GM18517 (cell line): ENCODE results near the gene DCAF5.

Experiments
- ATAC-seq: cut with Tn5 transposase; IDR thresholded peaks from one replicate; pipeline ENCODE4 v1.9.1; 2021; ENCODE audit warnings: mild to moderate bottlenecking, moderate library complexity; ENCODE audit not compliant: unreplicated experiment

The DCAF5 gene

DNA sequence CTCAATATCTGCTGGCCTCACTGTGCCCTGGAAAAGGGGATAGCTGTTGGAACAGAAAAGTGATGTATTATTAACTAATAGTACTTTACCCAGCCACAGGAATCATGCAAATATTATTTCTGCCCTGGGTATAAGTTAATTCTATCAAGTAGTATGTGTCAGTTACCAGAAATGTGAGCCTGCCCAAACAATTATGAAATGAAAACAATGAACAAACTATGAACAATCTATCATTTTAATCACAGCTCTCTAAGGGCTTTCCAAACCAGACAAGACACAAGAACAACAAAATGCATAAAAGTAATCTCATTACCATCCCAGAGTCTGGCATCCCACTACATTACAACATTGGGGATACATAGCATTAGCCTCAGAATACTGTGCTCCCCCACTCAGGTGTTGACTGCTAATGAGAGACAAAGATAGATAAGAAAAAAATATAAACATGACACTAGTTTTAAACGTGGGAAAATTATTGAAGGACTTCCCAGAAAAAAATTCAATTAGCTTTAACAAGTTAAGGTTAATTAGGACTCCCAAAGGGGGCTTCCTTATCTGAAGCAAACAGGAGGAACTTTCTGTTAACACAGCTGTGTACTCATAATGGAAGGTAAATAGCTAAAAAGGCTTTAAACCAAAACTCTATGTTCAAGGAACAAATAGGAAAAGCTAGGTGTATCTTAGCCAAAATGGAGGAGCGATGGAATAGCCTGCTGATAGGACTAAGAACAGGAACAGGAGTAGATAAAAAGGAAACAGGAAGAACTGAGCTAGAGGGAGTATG, 3.3 kb downstream of the DCAF5 start:
- ATAC-seq = no peak

DNA sequence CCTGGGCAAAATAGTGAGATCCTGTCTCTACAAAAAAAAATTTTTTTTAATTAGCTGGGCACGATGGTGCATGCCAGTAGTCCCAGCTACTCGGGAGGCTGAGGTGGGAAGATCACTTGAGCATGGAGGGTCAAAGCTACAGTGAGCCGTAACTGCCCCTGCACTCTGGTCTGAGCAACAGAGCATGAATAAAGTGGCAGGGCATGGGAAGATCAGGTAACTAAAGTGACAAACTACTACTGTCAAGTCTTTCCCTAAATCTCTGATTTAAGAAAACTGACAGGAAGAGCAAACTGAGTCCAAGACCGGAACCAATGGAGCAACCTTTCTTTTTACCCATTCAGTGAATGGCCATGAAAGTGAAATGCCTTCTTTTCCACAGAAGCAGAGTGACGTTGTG, 10.8 kb downstream of the DCAF5 start:
- no peak for ATAC-seq

DNA sequence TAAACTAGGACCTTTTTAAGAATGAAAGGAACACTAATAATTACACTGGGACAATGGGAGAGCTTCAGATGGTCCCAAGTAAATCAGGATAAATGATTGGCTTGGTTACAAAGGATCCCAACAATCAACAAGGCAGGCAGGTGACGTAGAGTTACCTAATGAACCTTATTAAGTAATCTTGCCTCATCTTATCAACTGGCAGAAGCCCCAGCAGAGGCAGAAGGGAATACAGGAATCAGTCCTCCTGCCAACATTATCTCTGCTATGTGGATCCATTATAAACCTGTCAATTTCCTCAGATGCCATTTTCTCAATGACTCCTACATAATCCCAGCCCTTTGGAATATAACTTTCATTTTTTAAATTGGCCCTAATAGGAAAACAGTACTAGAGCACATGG, 11.4 kb downstream of the DCAF5 start:
- ATAC-seq = no peak

DNA sequence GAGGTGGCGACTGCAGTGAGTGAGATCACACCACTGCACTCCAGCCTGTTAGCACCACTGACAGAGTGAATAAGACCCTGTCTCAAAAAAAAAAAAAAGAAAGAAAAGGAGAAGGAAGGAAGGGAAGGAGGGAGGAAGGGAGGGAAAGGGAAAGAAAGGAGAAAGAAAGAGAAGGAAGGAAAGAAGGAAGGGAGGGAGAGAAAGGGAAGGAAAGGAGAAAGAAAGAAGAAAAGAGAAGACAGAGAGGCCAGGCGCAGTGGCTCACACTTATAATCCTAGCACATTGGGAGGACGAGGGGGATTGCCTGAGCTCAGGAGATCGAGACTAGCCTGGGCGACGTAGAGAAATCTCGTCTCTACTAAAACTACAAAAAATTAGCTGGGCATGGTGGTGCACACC, 13.2 kb downstream of the DCAF5 start:
- ATAC-seq = no peak

DNA sequence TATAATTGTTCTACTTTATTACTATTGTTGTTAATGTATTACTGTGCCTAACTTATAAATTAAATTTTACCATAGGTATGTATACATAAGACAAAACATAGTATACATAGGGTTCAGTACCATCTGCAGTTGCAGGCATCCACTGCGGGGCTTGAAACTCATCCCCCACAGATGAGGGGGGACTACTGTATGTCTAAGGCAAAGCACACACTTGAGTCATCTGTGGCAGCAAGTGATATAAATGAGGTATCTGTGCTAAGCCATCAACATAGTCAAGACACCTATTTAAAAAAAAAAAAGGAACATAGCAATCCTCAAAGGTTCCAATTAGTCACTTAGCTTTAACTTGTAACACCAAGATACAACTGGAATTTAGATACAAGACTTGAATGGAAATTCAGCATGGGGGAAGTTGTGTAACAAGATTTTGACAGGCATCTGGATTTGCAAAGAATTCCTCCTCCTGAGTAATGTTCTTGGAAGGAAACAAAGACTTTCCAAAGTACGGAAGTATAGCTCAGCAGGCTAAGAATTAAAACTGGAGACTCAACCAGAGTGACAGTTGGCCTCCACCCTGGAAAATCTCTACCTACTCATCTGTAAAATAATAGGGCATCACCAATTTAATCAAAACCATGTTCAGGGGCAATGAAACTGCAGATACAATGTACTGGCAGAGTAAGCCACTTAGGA, 14.9 kb downstream of the DCAF5 start:
- no peak for ATAC-seq

DNA sequence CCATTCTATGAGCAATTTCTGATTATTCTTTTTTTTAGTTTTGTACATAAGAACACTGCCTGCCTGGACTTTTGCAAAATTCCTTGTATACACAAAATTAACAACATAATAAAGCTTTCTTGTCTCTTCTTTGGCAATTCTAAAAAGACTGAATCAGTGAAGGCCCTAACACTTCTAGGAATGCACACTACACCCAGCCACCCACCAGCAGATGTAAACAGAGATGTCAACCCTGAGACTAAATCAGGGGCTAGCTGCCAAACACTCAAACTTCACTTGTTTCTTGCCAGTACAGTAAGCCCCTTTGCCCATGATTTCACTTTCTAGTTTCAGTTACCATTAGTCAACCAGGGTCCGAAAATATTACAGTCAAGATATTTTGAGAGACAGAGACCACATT, 15.5 kb downstream of the DCAF5 start:
- no peak for ATAC-seq

DNA sequence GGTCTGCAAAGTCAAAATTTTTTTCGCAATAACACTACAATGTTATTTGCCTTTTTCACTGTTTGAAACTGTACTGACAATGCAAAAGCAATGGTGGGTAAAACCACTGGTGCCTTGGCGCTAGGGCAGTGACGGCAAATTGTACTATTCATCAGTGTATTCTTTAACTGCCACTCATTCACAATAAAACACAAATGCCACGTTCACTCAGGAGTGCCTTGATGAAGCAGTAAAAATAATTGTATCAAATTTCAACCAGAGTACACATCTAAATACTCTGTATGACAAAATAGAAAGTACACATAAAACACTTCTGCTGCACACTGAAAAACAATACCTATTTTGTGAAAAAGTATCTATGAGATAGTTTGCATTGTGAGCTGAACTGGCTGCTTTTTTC, 17.8 kb downstream of the DCAF5 start:
- ATAC-seq = no peak

DNA sequence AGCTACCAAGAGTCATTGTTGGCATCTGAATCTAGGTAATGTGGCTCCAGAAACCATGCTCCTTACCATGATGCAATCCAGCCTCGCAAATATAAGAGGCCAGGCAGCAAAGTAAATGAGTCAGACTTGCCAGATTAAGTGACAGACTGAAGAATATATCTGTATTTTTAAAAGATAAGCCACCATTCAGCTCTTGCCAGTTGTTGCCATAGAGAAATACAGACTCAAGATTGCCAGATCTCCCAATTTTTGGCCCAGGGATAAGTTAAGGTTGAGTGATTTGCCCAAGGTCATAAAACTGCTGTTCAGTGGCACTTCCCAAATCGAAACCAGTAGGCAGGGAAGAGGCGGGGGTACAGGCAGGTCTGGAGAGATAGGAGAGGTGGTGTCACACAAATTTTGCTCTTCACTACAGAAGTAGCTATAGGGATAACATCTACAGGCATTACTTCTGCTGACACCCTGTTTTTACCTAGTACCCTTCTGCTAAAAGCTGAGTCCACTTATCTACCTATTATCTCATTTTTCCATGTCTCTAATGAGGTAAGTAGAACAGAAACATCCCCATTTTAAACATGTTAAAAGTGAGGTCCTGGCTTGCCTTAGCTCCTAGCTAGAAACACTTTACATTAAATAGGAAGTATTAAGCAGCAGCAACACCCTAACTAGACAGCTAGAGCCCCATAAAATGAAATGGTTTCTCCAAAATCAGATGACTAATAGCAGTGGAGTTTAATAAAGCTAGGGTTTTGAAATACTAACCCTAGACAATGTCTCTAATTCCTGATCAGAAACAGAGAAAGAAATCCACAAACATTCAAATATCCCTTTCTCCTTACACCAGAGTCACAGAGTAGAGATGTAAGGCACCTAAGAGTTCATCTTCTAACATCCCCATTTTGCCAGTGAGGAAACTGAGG, 19.5 kb downstream of the DCAF5 start:
- no peak for ATAC-seq

DNA sequence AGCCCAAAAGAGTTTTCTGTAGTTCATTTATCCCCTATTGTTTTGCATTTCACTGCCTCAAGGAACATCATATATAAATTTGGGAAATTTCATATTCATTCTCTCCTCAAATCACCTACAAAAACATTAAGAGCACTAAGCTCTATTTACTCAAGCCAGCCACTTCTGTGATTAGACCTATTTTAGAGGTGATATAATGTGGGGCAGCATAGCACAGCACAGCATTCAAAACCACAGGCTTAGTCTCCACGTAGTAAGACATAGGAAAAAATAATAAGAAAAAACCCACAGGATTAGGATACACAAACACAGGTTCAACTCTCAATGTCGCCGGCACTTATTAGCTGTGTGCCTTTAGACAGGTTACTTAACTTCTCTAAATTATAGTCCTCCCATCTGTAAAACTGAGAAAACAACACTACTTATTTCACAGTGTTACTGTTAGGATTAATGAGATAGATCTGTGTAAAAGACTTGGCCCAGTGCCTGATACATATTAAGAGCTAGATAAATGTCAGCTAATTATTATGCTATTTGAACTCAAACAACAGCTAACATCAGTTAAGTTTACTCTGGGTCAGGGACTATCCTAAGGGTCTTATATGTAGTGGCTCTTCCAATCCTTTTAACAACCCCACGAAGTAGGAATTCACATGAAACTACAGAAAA, 20.3 kb downstream of the DCAF5 start:
- no peak for ATAC-seq

DNA sequence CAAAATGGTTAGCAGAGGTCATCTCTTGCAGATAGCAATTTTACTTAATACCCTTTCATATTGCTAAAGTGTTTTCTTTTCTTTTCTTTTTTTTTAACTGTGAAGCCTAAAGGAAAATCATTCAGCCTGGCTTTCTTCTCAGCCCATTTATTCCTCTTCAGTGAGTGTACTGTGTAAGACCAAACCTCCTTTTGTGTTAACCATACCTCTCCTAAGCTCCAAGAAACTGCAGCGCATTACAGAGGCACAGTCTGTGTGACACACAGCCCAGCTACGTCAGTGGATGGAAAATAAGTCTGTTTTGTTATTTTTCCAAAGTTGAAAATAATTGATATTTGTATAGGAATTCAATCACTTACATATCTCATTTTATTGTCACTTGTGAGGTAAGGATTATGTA, 21.7 kb downstream of the DCAF5 start:
- no peak for ATAC-seq

DNA sequence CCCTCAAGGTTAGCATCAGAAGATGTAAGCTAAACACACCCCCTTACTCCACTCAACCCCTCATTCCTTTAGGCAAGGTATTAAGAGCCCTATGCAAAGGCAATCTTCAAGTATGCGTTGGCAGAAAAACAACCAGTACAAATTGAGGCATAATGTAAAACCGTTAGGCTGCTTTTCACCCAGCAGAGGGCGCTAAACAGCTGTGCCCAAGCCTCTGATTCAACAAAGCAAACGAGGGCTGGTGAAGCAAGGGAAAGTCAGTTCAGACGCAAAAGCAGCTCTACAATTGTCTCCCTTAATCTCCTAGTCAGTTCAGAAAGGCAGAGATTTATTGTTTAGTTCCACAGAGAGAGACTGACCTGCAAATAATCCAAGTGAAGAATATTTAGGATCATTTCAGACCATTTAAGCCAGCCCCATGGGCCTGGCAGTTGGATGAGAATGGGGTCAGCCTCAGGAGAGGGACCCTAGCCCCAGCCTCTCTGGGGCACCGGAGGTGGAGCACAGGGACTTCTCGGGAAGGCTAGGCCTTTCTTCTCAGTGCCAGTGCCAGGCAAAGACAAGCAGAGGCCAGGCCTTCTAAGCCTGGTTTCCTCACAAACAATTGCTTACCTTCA, 23.5 kb downstream of the DCAF5 start:
- ATAC-seq = no peak

DNA sequence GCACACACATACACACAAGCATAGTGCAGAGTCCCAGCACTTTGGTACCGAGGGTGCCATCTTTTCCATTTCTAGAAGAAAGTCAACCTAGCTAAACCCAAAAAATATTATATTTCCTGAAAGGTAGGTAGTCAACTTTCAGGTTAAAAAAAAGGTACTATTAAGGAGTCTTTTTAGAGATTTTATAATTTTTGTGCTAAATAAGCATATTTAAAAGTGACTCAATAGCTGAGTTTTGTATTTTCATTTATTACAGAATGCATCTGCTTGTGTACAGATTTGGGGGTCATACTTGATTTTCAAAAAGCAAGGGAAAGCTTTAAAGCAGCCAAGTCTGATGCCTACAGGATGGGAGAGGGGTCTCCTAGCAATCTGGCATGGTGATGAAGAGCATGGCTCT, 34.6 kb downstream of the DCAF5 start:
- no peak for ATAC-seq

DNA sequence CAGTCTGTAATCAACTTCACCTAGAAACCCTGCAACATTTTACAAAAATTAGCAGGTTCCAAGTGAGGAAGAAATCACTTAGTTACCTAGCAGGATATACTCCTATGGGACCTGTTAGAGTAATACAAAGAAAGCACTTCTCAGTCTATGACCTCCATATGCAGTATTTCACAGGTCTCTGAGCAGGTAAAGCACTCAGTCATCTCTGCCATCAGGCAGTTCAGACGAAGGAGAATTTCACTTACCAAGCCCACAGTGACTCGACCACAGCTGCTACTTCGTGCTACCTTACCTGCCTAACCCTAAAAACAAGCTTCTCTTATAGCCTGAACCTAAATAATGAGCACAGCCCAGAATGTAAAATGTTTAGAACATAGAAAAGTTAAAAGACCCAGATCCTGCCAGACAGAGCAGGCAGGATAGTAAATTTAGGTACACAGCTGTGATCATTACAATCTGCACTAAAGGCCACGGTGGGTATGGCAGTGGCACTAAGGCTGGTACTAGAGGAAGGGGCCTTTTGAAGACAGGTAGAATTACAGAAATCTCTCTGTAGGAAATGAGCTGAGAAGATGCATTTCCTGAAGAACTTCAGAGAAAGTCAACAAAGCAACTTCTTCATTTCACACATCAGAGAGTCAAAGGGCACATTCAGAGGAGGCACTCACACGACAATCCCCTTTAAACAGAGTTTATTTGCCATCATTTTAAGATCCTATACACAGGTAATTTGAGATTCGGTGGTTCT, 35.7 kb downstream of the DCAF5 start:
- no peak for ATAC-seq

DNA sequence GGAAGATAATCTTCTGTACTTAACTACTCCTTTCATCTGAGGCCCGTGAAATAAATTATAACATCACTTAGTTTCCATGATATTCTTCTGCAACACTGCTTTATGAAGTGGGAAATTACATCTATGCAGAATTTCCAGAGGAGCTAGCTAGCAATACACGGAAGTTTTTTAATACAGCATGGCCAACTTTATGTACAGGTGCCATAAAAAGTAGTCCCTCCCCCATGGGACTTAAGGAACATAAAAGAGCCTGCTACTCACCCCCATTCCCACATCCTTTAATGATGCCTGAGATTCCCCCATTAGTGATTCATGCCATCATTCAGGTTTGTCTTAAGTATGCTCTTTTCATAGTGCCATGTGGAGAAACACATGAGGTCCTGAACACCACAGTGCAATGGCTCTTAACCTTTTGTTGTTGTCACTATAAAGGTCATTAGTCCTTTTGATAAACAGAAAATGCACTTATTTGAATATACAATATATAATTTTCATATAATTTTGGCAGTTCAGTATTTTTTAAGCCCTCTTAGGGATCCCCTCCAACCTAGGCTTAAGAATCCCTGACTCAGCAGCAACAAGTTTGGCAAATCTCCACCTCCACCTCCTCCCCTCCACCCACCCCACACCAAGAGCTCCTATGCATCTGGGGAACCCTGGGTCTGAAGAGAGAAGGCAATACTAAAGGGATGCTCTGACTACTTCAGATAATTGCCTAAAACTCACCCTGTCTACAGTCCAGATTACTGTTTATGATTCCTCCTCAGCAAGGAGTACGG, 37.3 kb downstream of the DCAF5 start:
- no peak for ATAC-seq

DNA sequence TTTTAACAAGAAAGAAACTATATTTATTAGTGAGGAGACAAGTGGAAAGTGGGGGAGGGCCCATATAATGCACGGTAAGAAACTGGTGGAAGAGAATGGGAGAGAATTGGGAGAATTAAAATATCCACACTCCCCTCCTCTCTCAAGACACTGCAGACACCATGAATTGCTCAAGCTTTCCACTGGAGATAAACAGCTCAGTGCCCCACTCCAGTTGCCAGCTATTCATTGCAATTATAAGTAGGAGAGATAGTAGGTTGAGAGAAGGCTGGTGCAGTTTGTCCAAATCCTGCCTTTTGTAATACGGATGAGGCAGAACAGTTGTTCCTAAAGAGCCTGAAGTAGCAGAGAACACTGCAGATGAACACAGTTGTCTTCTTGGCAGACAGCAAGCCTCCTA, 38.2 kb downstream of the DCAF5 start:
- ATAC-seq = no peak

DNA sequence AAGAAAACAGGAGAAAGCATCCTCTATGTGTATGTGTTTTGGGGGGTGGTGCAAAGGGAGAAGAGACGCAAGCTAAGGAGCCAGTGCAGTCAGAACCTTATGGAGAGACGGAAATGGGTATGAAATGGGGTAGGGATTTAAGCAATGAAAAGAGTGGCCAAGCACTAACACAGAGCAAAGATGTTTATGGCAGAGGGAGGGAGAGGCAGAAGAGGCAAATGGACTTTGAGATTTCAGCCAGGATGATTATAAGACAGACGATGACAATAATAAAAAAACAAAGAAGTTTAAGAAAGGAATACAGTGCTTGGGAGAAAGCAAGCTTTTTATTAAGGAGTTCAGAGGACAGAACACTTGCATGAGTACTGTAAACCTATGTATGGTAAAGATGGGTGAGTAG, 44.6 kb downstream of the DCAF5 start:
- ATAC-seq = no peak

DNA sequence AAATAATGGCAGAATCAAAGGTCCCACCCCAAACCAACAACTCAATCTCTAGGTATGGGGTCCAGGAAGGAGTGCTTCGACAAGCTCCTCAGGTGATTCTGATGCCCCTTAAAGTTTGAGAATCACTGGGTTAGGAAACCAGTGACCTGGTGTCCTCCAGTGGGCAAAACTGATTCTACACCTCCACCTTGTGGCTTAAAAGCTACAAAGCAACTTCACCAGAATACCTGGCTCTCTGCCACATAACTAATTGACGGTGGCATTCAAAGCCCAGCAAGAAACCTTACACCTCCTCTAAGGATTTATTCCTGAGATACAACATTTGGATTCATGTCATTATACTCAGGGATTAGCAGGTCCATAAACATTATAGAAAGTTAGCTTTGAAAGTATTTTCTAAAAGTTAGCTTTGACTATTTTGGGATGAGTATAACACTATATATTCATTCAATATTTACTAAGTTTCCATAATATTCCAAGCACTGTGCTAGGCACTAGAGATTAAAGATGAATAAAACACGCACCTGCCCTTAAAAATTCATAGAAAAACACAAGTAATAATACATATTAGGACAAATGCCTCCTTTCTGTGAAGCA, 45.4 kb downstream of the DCAF5 start:
- ATAC-seq = no peak

DNA sequence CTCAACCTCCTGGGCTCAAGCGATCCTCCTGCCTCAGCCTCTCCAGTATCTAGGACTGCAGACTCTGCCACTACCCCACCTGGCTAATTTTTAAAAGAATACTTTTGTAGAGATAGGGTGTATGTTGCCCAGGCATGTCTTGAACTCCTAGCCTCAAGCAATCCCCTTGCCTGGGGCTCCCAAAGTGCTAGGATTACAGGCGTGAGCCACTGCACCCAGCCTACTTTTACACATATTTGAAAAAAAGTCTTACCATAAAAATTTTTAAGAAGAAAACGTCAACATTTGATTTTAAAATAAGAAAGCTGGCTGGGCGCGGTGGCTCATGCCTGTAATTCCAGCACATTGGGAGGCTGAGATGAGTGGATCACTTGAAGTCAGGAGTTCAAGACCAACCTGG, 46.5 kb downstream of the DCAF5 start:
- no peak for ATAC-seq

DNA sequence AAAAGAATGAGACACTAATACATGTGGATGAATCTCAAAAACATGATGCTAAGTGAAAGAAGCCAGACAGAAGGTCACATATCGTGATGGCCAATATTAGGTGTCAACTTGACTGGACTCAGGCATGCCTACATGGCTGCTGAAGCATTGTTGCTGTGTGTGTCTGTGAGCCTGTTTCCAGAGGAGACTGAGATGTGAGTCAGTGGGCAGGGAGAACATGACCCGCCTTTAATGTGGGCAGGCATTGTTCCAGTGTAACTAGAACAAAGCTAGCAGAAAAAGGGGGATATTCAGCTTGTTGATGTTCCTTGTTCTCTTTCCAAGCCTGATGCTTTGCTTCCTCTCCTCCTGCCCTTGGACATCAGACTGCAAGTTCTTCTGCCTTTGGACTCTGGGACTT, 47.6 kb downstream of the DCAF5 start:
- no peak for ATAC-seq
